Transverse colon (tissue), 4 donors: Measurements from ENCODE around the gene GALNT13. TPM values are rescaled to one million over a fixed set of nuclear protein-coding genes. Genes with fewer than 3 reads are reported as not detected.

Source experiments
- DNase-seq: peaks from one replicate; pipeline ENCODE4 v3.0.0-alpha.2; 2019
- H3K27ac ChIP-seq, 4 donors: fragments of 200-600 bp; sonication (generic); 2 replicates each; pipeline ENCODE4 v1.5.1; 2016 to 2018; ENCODE audit warnings: inconsistent platforms in 4 of 4
- H3K27me3 ChIP-seq: fragments of 200-600 bp; sonication (generic); 2 replicates; pipeline ENCODE4 v1.5.1; 2017; ENCODE audit warnings: inconsistent platforms
- H3K36me3 ChIP-seq, 4 donors: fragments of 200-600 bp; sonication (generic); 2 replicates each; pipeline ENCODE4 v1.5.1; 2017 to 2019; ENCODE audit warnings: inconsistent platforms in 4 of 4
- H3K4me1 ChIP-seq, 4 donors: fragments of 200-600 bp; sonication (generic); 2 replicates each; pipeline ENCODE4 v1.5.1; 2017 to 2020; ENCODE audit warnings: inconsistent platforms in 4 of 4
- H3K4me3 ChIP-seq, 4 donors: fragments of 200-600 bp; sonication (generic); 1 replicate in 1 of 4; 2 replicates in 3 of 4; pipeline versions ENCODE4 v1.5.1 to v1.6.1; 2017 to 2019; ENCODE audit warnings: inconsistent platforms in 4 of 4
- H3K9me3 ChIP-seq, 2 donors: fragments of 200-600 bp; sonication (generic); 2 replicates each; pipeline ENCODE4 v1.5.1; 2017 to 2019; ENCODE audit warnings: inconsistent platforms in 2 of 2
- EP300 ChIP-seq: sonication (generic); formaldehyde crosslinking; IDR thresholded peaks from one replicate; pipeline ENCODE4 v1.6.1; 2017; ENCODE audit warnings: antibody characterized with exemption, low read depth
- POLR2A ChIP-seq: fragments of 450-650 bp; IDR thresholded peaks from one replicate; pipeline ENCODE4 v1.6.1; 2016; ENCODE audit warnings: antibody characterized with exemption, mild to moderate bottlenecking, moderate library complexity
- POLR2AphosphoS5 ChIP-seq, 3 donors: sonication (generic); formaldehyde crosslinking; IDR thresholded peaks; one replicate each; pipeline ENCODE4 v1.6.1; 2016; ENCODE audit warnings: antibody characterized with exemption in 3 of 3
- WGBS, 2 donors: methylation state at CpG; one replicate each; pipeline ENCODE4 v1.1.5; 2018; ENCODE audit warnings: low coverage in 1 of 2; 5-methylcytosine and 5-hydroxymethylcytosine counted together
- in situ Hi-C, 4 donors: fragments of 200-750 bp; cut with MboI; loops; one replicate each; pipeline versions ENCODE4 v1.15.0 to v1.15.1; 2017; ENCODE audit warnings: low sequenced_read_pairs in 3 of 4, low pct_ligation_motif_present in 1 of 4, low pct_unique_long_range_greater_than_20kb in 1 of 4
- intact Hi-C: fragments of 100-400 bp; cut with DNase I; formaldehyde crosslinking; loops from one replicate; pipeline ENCODE4 v1.15.1; 2023; ENCODE audit warnings: low total_unique reads
- total RNA-seq, 4 donors: library from RNA; depleted of rRNA; stranded (reverse); fragments of >200 nt; gene quantifications; one replicate each; pipeline ENCODE4 v1.1.0, GENCODE V29; 2016
- TF ChIP-seq, protein P1 (sequence below), 5 experiments: fragments of 200-600 bp in 3 of 5; fragments of 450-650 bp in 2 of 5; sonication (generic) in 3 of 5; IDR thresholded peaks; 1 replicate in 2 of 5; 2 replicates in 3 of 5; pipeline ENCODE4 v1.5.1; 2016 to 2017; ENCODE audit warnings: antibody characterized with exemption in 5 of 5, inconsistent platforms in 3 of 5, mild to moderate bottlenecking in 2 of 5, moderate library complexity in 1 of 5

Gene GALNT13
- total RNA-seq, 4 donors from 2014 or later: 0.41 to 0.95 TPM; not detected in 2

DNA sequence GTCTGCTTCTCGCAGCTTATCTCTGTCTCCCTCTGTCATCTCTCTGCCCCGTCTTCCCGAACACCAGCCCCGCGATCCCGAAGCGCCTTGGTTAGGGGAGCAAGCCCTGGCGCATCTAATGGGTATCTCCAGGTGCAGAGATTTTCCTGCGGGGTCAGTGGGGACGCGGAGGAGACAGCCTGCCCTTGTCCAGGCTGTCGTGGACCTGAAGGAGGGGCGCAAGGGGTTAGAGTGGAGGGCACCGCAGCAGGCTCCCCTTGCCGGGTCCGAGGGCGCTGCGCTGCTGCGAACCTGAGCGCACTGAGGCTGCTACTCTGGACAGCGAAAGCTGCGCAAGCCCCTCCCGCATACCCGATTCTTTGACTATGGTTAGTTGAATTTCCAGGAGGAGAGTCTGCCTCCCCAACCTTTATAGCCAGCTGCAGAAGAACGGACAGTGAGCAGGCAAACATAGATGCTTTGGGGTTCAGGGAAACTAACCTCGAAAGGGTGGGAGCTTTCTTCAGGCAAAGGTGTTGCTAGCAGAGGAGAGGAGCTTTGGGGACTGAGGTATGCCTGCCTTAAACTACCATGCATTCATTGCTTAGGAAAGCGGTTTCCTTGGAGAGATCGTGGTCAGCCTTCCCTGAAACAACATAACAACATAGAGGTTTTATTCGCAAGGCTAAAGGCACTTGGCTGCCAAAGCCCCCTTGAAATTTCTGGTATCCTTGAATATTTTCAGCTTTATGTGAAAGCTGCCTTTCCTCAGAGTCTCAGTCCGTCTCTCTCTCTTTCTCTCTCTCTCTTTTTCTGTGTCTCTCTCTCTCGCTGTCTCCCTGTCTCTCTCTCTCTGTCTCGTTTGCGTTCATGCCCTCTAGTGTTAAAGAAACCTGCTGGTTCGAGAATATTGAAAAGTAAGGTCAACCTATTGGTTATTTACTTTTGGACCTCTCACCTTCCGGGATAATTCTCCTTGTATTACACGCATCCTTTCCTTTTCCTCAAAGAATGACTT, 1.6 kb downstream of the GALNT13 start:
- no peak for DNase-seq
- H3K27ac ChIP-seq: no peak overlapping the region
- H3K9me3 ChIP-seq: no peaks in the 10 kb centered on the region
- H3K4me1 ChIP-seq: peaks cover 0 to 5% (median 1%) of the 10 kb centered on the region in 4 donors
- intact Hi-C loops (no loop called here), in situ Hi-C loops (no loop called here)
- 10 to 18% methylated on average over 16 to 36 of the region's 36 CpGs for WGBS, 2 donors
- H3K4me3 ChIP-seq: no peak overlapping the region
- TF ChIP-seq, protein P1, sequence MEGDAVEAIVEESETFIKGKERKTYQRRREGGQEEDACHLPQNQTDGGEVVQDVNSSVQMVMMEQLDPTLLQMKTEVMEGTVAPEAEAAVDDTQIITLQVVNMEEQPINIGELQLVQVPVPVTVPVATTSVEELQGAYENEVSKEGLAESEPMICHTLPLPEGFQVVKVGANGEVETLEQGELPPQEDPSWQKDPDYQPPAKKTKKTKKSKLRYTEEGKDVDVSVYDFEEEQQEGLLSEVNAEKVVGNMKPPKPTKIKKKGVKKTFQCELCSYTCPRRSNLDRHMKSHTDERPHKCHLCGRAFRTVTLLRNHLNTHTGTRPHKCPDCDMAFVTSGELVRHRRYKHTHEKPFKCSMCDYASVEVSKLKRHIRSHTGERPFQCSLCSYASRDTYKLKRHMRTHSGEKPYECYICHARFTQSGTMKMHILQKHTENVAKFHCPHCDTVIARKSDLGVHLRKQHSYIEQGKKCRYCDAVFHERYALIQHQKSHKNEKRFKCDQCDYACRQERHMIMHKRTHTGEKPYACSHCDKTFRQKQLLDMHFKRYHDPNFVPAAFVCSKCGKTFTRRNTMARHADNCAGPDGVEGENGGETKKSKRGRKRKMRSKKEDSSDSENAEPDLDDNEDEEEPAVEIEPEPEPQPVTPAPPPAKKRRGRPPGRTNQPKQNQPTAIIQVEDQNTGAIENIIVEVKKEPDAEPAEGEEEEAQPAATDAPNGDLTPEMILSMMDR (IDR thresholded peaks at IDR 0.05): no peak
- TF ChIP-seq POLR2AphosphoS5 (IDR thresholded peaks at IDR 0.05) (no peak), POLR2A (no peak), EP300 (no peak)
- peaks cover 51% of the 10 kb centered on the region for H3K27me3 ChIP-seq
- no peaks in the 10 kb centered on the region for H3K36me3 ChIP-seq

DNA sequence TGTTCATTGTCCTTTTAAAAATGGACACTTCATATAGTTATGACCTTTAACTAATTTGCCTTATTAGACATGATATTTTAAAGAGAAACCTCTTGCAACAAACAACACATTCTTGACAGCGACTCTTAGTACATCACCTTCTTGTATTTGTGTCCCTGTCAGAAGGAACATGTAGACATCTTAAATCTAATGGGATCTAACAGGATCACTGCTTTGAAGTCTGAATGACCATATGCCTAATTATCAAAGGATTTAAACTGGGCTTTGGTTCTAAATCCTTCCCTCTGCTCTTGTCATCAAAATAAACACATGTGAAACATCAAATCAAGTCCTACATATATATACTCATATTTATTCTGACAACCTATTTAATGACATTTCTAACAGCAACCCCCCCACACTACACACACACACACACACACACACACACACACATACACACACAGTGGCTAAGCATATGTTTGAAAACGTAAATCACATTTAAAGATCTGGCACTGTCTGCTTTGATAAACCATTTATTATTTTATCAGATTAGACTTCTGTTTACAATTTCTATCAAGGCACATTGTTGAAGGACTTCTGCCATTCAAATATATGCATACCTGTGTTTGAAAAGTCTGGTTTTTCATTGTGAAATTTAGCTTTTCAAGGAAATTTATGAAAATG, 4.2 kb downstream of the GALNT13 start:
- DNase-seq: no peak
- 77 to 78% methylated on average over 2 of the region's 2 CpGs for WGBS, 2 donors
- H3K4me3 ChIP-seq: no peak overlapping the region
- H3K4me1 ChIP-seq: peaks cover 0 to 5% (median 1%) of the 10 kb centered on the region in 4 donors
- in situ Hi-C loops: no loop called here
- H3K27ac ChIP-seq: no peak overlapping the region
- no peak for TF ChIP-seq POLR2AphosphoS5 (IDR thresholded peaks at IDR 0.05)
- TF ChIP-seq EP300: no peak
- TF ChIP-seq, protein P1 (IDR thresholded peaks at IDR 0.05): no peak
- TF ChIP-seq POLR2A: no peak
- H3K9me3 ChIP-seq: no peaks in the 10 kb centered on the region
- H3K27me3 ChIP-seq: peaks cover 45% of the 10 kb centered on the region
- H3K36me3 ChIP-seq: no peaks in the 10 kb centered on the region
- intact Hi-C loops: no loop called here

DNA sequence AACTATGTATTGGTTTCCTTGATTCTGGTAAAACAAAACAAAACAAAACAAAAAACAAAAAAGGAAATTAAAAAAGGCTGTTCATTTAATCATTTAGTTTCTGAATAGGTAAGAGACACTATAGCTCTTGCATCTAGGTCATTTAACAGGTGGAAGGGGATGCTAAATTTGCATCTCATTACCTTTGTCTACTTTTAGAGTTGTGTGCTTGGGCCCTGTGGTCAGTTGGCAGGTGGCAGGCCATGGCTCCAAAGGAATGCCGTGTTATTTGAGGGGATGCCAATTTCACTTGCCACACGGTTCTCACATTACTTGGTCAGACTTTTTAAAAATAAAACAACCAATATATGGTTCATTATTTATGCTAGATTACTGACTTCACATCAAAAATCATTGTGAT, 9.2 kb downstream of the GALNT13 start:
- no peaks in the 10 kb centered on the region for H3K9me3 ChIP-seq
- intact Hi-C loops (no loop called here), in situ Hi-C loops (no loop called here)

DNA sequence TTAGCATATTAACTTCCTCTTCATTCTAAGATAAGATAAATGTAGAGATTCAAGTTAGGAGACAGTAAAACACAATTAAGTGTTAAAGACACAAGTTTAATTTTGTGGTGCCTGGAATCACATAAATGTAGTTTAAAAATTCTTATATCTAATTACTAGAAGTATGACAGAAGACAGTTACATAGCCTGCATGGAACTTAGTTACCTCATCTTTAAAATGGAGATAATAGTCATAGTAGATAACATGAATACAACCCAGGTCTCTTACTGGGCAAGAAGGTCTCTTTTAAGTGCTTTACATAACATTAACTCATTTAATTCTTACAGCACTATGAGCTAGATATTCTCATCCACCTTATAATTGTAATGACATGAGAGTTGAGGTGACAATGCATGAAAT, 15.1 kb downstream of the GALNT13 start:
- Histone ChIP-seq H3K27me3 (no peaks in the 10 kb centered on the region), H3K4me1 (no peaks in the 10 kb centered on the region), H3K9me3 (no peaks in the 10 kb centered on the region), H3K36me3 (no peaks in the 10 kb centered on the region), H3K27ac (no peak overlapping the region), H3K4me3 (no peak overlapping the region)
- TF ChIP-seq EP300: no peak
- TF ChIP-seq POLR2A: no peak
- TF ChIP-seq POLR2AphosphoS5 (IDR thresholded peaks at IDR 0.05): no peak
- TF ChIP-seq, protein P1 (IDR thresholded peaks at IDR 0.05): no peak
- in situ Hi-C loops (no loop called here), intact Hi-C loops (no loop called here)
- no peak for DNase-seq

More for the DNA sequence above, 9.2 kb downstream of the GALNT13 start:
- H3K4me3 ChIP-seq: no peak overlapping the region
- no peak for DNase-seq
- no peaks in the 10 kb centered on the region for H3K27me3 ChIP-seq
- no peak for TF ChIP-seq EP300
- TF ChIP-seq, protein P1 (IDR thresholded peaks at IDR 0.05): no peak
- TF ChIP-seq POLR2A: no peak
- no peak for TF ChIP-seq POLR2AphosphoS5 (IDR thresholded peaks at IDR 0.05)
- no peaks in the 10 kb centered on the region for H3K36me3 ChIP-seq
- no peak overlapping the region for H3K27ac ChIP-seq
- no peaks in the 10 kb centered on the region for H3K4me1 ChIP-seq
- 69 to 73% methylated on average over 2 of the region's 2 CpGs for WGBS, 2 donors
